ENCODE results near the gene CD274.
A peak's percentile ranks its signal among the peaks of the same experiment; 100 is the strongest.
"Not testable (repeated sequence)": the region's sequence is repeated elsewhere in the genome, so short reads cannot be mapped to it uniquely, and the experiment has no call there.

The CD274 gene

DNA sequence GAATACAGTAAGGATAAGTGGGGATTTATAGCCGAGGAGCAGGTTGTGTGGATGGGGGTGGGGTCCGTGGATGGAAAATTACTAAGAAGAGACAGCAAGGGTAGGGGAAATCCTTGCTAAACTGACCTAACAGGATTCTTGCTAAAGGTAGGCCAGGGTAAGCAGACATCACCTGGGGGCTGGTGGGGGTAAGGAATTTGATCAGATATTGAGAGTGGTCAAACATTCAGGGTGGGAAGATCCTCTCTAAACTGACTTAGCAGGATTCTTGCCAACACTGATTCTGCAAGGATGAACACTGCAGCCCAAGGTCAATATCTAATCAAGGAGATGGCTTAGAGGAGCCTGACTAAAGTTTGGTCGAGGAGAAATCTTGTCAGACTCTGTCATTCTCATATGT, 9.9 kb upstream of the CD274 start:
- TF ChIP-seq, protein P1, sequence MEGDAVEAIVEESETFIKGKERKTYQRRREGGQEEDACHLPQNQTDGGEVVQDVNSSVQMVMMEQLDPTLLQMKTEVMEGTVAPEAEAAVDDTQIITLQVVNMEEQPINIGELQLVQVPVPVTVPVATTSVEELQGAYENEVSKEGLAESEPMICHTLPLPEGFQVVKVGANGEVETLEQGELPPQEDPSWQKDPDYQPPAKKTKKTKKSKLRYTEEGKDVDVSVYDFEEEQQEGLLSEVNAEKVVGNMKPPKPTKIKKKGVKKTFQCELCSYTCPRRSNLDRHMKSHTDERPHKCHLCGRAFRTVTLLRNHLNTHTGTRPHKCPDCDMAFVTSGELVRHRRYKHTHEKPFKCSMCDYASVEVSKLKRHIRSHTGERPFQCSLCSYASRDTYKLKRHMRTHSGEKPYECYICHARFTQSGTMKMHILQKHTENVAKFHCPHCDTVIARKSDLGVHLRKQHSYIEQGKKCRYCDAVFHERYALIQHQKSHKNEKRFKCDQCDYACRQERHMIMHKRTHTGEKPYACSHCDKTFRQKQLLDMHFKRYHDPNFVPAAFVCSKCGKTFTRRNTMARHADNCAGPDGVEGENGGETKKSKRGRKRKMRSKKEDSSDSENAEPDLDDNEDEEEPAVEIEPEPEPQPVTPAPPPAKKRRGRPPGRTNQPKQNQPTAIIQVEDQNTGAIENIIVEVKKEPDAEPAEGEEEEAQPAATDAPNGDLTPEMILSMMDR (conservative IDR thresholded peaks at IDR 0.05; ENCODE audit: low read depth, low read length), result no peak
- H3K4me3 ChIP-seq (ENCODE audit: low read length), result no peak overlapping the region
- no peak for DNase-seq (ENCODE audit: low read depth)

DNA sequence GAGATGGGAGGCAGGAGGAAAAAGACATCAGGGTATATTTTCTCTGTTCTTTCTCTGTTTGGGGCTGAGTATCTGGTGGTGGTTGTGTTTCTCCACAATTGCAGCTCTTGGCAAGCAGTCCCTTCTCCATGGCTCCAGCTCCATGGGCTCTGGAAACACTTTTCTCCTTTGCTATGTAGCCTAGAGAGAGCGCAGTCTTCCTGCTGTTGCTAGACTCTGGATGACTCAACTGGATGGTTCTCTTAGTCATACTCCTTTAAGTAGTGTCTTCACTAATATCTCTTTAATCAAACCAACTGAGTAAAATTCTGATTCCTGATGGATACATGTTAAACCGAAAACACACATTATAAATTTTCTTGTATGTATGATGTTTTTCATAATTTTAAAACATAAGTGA, 9.3 kb upstream of the CD274 start:
- TF ChIP-seq, protein P1 (conservative IDR thresholded peaks at IDR 0.05; ENCODE audit: low read depth, low read length), result no peak
- no peak for DNase-seq (ENCODE audit: low read depth)
- H3K4me3 ChIP-seq (ENCODE audit: low read length), result no peak overlapping the region

DNA sequence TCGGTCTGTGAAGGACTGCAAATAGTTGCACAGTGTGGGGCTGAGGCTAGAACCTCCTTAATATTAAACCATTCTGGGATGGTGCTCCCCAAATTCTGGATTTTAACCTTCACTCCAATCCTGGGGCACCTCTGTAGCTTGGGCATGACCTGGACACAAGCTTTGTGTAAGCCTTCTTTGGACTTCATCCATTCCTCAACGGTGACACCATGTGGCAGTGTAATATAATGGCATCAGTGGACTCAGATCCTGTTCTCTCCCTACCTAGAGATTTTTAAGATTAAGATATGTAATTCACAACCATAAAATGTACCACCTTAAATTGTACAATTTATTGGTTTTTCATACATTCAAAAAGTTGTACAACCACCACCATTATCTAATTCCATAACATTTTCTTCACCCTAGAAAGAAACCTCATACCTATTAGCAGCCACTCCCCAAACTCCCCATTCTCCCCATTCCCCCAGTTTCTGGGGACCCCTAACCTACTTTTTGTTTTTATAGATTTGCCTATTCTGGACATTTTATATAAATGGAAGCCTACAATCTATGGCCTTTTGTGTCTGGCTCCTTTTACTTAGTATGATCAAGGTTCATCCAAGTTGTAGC, 7.8 kb upstream of the CD274 start:
- TF ChIP-seq, protein P1 (conservative IDR thresholded peaks at IDR 0.05; ENCODE audit: low read depth, low read length), result peak; percentile 65
- no peak overlapping the region for H3K4me3 ChIP-seq (ENCODE audit: low read length)
- no peak for DNase-seq (ENCODE audit: low read depth)

DNA sequence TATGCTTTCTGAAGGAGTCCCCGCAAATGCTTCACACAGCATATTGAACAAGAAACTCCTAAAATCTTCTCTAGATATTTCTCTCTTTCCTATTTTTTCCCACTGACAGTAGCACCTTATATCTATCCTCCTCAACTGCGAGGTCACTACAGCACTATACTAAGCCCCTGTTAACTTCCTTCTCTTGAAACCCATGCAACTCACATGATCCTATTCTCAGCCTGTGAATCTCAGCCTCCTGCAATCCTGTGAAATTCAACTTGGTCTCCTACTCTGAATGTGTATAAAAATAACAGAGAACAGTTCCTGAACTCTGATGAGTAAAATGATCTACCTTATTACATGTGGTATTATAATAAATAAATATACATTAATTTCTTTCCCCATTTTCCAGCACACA, 6.5 kb upstream of the CD274 start:
- TF ChIP-seq, protein P1 (conservative IDR thresholded peaks at IDR 0.05; ENCODE audit: low read depth, low read length), result no peak
- no peak for DNase-seq (ENCODE audit: low read depth)
- no peak overlapping the region for H3K4me3 ChIP-seq (ENCODE audit: low read length)

DNA sequence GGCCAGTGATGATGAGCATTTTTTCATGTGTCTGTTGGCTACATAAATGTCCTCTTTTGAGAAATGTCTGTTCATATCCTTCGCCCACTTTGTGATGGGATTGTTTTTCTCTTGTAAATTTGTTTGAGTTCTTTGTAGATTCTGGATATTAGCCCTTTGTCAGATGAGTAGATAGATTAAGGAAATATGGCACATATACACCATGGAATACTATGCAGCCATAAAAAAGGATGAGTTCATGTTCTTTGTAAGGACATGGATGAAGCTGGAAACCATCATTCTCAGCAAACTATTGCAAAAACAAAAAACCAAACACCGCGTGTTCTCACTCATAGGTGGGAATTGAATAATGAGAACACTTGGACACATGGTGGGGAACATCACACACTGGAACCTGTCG, 5.2 kb upstream of the CD274 start:
- not testable (repeated sequence) for DNase-seq (ENCODE audit: low read depth)

DNA sequence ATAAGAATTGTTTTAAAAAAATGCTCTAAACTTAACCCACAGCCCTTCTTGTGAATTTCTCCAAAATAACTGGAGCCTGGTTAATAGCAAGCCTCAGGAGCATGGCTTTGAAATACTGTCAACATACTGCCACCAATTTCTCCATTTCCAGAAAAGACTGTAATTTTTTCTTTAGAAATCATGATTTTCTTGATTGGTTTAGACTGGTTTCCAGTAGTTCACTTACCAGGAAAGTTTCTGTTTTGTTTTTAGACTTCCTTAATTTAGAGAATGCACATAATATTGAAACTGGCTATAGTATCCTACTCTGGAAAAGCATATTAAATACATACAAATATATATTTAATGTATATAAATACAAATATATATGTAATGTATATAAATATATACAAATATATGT, 4.5 kb upstream of the CD274 start:
- no peak for DNase-seq (ENCODE audit: low read depth)
- no peak overlapping the region for H3K4me3 ChIP-seq (ENCODE audit: low read length)
- TF ChIP-seq, protein P1 (conservative IDR thresholded peaks at IDR 0.05; ENCODE audit: low read depth, low read length), result no peak

More for the DNA sequence above, 5.2 kb upstream of the CD274 start:
- not testable (repeated sequence) for H3K4me3 ChIP-seq (ENCODE audit: low read length)

DNA sequence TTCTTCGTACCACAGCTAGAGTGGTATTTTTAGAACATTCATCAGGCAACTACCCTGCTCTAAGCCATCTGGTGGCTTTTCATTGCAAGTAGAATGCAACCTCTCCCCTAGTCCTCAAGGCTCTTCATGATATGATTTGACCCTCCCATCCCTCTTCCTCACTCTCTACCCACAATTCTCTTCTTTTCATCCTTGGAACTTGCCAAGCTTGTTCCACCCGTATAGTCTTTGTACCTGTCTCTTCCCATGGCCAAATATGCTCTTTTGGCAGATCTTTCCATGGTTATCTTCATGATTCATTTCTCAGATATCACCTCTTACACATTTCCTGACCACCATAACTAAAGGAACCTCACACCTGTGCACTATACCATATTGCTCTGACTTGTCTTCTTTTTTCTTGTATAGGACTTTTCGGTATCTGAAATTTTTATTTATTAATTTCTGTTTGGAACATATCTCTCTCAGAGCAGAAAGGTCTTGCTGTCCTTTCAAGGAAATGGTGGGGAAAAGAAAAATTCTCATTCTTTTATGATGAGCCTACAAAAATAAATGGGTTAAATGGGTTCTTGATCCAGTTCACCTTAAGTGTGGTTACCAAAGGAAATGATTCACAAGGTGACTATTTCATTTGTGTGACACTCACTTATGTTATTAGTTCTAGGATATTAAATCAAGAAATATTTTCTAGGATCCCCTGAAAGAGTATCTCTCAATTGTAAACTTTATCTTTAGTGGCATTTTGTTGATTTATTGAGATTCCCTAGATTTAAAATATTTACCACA, 3.7 kb upstream of the CD274 start:
- no peak for DNase-seq (ENCODE audit: low read depth)
- H3K4me3 ChIP-seq (ENCODE audit: low read length), result no peak overlapping the region
- TF ChIP-seq, protein P1 (conservative IDR thresholded peaks at IDR 0.05; ENCODE audit: low read depth, low read length), result no peak

All from retinal pigment epithelial cell (primary cell).